ENCODE results near the gene STRBP. TPM values are rescaled to one million over a fixed set of nuclear protein-coding genes. Genes with fewer than 3 reads are reported as not detected.

The STRBP gene
- total and polyA plus RNA-seq, 2 of the 4 experiments (the other 2 are of a cell fraction) = 2.1 to 2.5 TPM

GRCh38 chr9:123091459-123091858 lies 176.9 kb downstream of the STRBP start:
- ATAC-seq (ENCODE audit: low read depth) = no peak
- in situ Hi-C loops (cut with MboI; ENCODE audit: low sequenced_read_pairs) = no loop called here

More at GRCh38 chr9:123091459-123091858, 176.9 kb downstream of the STRBP start:
- Histone ChIP-seq H3K27me3 (ENCODE audit: control insufficient read depth, insufficient read depth, low read length) (no peaks in the 10 kb centered on the region), H2BK20ac (ENCODE audit: low read depth, low read length) (no peak overlapping the region), H2BK5ac (ENCODE audit: low read depth, low read length, poor library complexity, severe bottlenecking) (no peak overlapping the region), H2AK5ac (ENCODE audit: low read depth, low read length) (peak overlapping the region; percentile 67; the same call in 1 of the 2 replicates), H3K9me1 (ENCODE audit: insufficient read depth, low read length) (peaks cover 8% of the 10 kb centered on the region), H3K79me1 (ENCODE audit: low read depth in 1 of 2, low read length in 2 of 2) (peaks cover 0 to 10% of the 10 kb centered on the region in 2 experiments; a peak in 2 of 4 replicates), H2AK9ac (replicated peaks; ENCODE audit: low read depth, low read length, poor library complexity) (no peak overlapping the region), H3K18ac (ENCODE audit: low read depth, low read length) (no peak overlapping the region), H4K91ac (ENCODE audit: insufficient read depth, low read depth, low read length) (no peak overlapping the region), H3K27ac (ENCODE audit: insufficient read depth, low read length) (no peak overlapping the region), H3K4me3 (ENCODE audit: insufficient read depth, low read depth, low read length) (no peak overlapping the region), H3K36me3 (ENCODE audit: control insufficient read depth, insufficient read depth, low read length) (peaks cover 24% of the 10 kb centered on the region), H4K20me1 (ENCODE audit: insufficient read depth, low read length) (no peaks in the 10 kb centered on the region), H3K56ac (ENCODE audit: extremely low read depth, insufficient read depth, low read length) (no peak overlapping the region), H4K8ac (ENCODE audit: low read depth in 2 of 2, low read length in 2 of 2) (no peak overlapping the region), H3K14ac (replicated peaks; ENCODE audit: low read depth, low read length) (no peak overlapping the region), H3K4ac (ENCODE audit: low read depth, low read length) (no peak overlapping the region), H2BK120ac (ENCODE audit: low read depth, low read length) (no peak overlapping the region), H3K4me2 (ENCODE audit: low read depth, low read length) (no peak overlapping the region), H3K4me1 (ENCODE audit: control insufficient read depth, insufficient read depth, low read length) (peaks cover 8% of the 10 kb centered on the region), H2BK15ac (ENCODE audit: low read depth, low read length) (0 out of 3 replicates have a peak overlapping the region, but pooled peaks have one; percentile 4), H2AFZ (replicated peaks; ENCODE audit: low read length, poor library complexity) (no peak overlapping the region), H3K9ac (ENCODE audit: low read depth, low read length) (no peak overlapping the region), H3K23ac (ENCODE audit: low read depth, low read length) (no peak overlapping the region), H3K9me3 (ENCODE audit: control insufficient read depth, insufficient read depth, low read length) (no peaks in the 10 kb centered on the region), H4K5ac (ENCODE audit: low read depth, low read length) (peak overlapping the region; percentile 21; the same call in 1 of the 2 replicates)
- intact Hi-C loops (cut with micrococcal nuclease) (no loop called here), dilution Hi-C loops (cut with HindIII; ENCODE audit: low sequenced_read_pairs, unreplicated experiment) (no loop called here)
- ChIA-PET CTCF (interaction anchor here (0.8 kb wide), 1 partner anchor 124 kb away, joined by 3 read pairs; no protein-coding TSS in a partner anchor), POLR2A (ENCODE audit: unreplicated experiment) (no interaction called here)
- TF ChIP-seq SMC3 (IDR thresholded peaks at IDR 0.05; ENCODE audit: low read depth, low read length) (no peak), CTCF (conservative IDR thresholded peaks at IDR 0.05; ENCODE audit: low read depth, low read length) (0 out of 2 replicates have a peak, but pooled peaks have one; percentile 7)
- BruUV-seq (replicated peaks) = no TSS peak
- 100% methylated on average over 1 of the region's 2 CpGs; no CpG with 5 or more reads in 1 of the 2 experiments for WGBS, 2 experiments (ENCODE audit: extremely low coverage in 2 of 2, insufficient read length in 1 of 2)
- DNase-seq = no peak

All from IMR-90 (cell line).